Activated CD8-positive, alpha-beta T cell treated with anti-CD3 and anti-CD28 coated beads for 36 hours (primary cell): ENCODE data around the gene PREB. TPM values are rescaled to one million over a fixed set of nuclear protein-coding genes. Genes with fewer than 3 reads are reported as not detected.

Source experiments
- total RNA-seq, 2 experiments: library from RNA; stranded (reverse); gene quantifications; one replicate each; pipeline ENCODE4 v1.2.3, GENCODE V29; 2021

PREB gene
- total RNA-seq, 2 experiments from 2014 or later = 60.5 to 63.2 TPM

Other genes starting within 250 kb of the PREB start
- gene MAPRE3, start 164.0 kb downstream of the PREB start, total RNA-seq = 1 to 10 TPM; 1.6 to 1.7 TPM
- gene TMEM214, start 101.7 kb downstream of the PREB start, total RNA-seq = 10 to 100 TPM; 54.1 to 58.9 TPM
- gene AGBL5, start 83.0 kb downstream of the PREB start, total RNA-seq = 10 to 100 TPM; 12.2 to 16.4 TPM
- 100 to 1,000 TPM; 257 to 262 TPM for gene OST4, start 63.0 kb downstream of the PREB start, total RNA-seq
- gene EMILIN1, start 56.0 kb downstream of the PREB start, total RNA-seq = under 1 TPM; 0.61 to 0.63 TPM
- gene KHK, start 47.9 kb downstream of the PREB start, total RNA-seq = 1 to 10 TPM; 6.7 to 9.5 TPM
- gene CGREF1, start 15.5 kb downstream of the PREB start, total RNA-seq = 1 to 10 TPM; 3.7 to 4.3 TPM
- under 1 TPM; 0.36 to 0.50 TPM for gene ABHD1, start 10.8 kb downstream of the PREB start, total RNA-seq
- gene PRR30, start 4.8 kb upstream of the PREB start, total RNA-seq = not detected
- not detected for gene TCF23, start 14.4 kb upstream of the PREB start, total RNA-seq
- 10 to 100 TPM; 62.6 to 65.2 TPM for gene ATRAID, start 77.4 kb upstream of the PREB start, total RNA-seq
- gene SLC5A6, start 77.6 kb upstream of the PREB start, total RNA-seq = 10 to 100 TPM; 34.9 to 37.7 TPM
- gene CAD, start 82.7 kb upstream of the PREB start, total RNA-seq = 100 to 1,000 TPM; 125 to 127 TPM
- gene SLC30A3, start 128.4 kb upstream of the PREB start, total RNA-seq = under 1 TPM; 0.32 to 0.43 TPM
- gene DNAJC5G, start 140.8 kb upstream of the PREB start, total RNA-seq = not detected
- gene TRIM54, start 147.8 kb upstream of the PREB start, total RNA-seq = under 1 TPM; 0.16 to 0.23 TPM
- gene UCN, start 173.8 kb upstream of the PREB start, total RNA-seq = 1 to 10 TPM; 2.5 to 2.7 TPM
- gene MPV17, start 188.5 kb upstream of the PREB start, total RNA-seq = 10 to 100 TPM; 72.3 to 85.1 TPM
- gene GTF3C2, start 222.1 kb upstream of the PREB start, total RNA-seq = 10 to 100 TPM; 57.6 to 63.6 TPM
- 10 to 100 TPM; 29.2 to 30.4 TPM for gene EIF2B4, start 235.7 kb upstream of the PREB start, total RNA-seq
- gene SNX17, start 236.0 kb upstream of the PREB start, total RNA-seq = 10 to 100 TPM; 74.5 to 82.3 TPM
- 1 to 10 TPM; 6.8 to 7.2 TPM for gene ZNF513, start 246.1 kb upstream of the PREB start, total RNA-seq